ENCODE results near the gene MS4A14.

DNA sequence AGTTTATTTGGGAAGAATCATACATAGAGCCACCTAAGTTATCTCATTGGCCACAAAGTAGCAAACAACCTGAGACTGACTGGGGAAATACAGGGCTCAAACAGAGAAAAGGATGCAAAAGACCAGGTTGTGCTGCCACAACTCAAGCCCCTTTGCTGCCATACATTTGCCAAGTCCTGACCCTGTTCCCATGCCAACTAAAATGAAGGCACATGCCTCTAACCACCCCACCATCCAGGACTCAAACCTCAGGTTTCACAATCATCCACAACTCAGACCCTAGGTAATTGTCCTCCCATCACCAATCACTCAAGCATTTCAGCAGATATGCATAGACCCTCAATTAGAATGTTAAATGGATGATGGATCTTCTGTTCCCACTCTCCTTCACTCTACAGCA, 58.0 kb downstream of the MS4A14 start:
- TF ChIP-seq, protein P1, sequence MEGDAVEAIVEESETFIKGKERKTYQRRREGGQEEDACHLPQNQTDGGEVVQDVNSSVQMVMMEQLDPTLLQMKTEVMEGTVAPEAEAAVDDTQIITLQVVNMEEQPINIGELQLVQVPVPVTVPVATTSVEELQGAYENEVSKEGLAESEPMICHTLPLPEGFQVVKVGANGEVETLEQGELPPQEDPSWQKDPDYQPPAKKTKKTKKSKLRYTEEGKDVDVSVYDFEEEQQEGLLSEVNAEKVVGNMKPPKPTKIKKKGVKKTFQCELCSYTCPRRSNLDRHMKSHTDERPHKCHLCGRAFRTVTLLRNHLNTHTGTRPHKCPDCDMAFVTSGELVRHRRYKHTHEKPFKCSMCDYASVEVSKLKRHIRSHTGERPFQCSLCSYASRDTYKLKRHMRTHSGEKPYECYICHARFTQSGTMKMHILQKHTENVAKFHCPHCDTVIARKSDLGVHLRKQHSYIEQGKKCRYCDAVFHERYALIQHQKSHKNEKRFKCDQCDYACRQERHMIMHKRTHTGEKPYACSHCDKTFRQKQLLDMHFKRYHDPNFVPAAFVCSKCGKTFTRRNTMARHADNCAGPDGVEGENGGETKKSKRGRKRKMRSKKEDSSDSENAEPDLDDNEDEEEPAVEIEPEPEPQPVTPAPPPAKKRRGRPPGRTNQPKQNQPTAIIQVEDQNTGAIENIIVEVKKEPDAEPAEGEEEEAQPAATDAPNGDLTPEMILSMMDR (IDR thresholded peaks at IDR 0.05; ENCODE audit: low read depth, low read length, poor library complexity, severe bottlenecking), result no peak
- TF ChIP-seq EZH2phosphoT487 (IDR thresholded peaks at IDR 0.05; ENCODE audit: borderline replicate concordance, low read length), result no peak
